NCI-H1436 (cell line): ENCODE data around the gene MT1B.
"Not testable (repeated sequence)": the region's sequence is repeated elsewhere in the genome, so short reads cannot be mapped to it uniquely, and the experiment has no call there.

Experiments used
- DNase-seq: peaks from one replicate; lab custom pipeline; 2025; lab: John Stamatoyannopoulos, UW

Gene MT1B

DNA sequence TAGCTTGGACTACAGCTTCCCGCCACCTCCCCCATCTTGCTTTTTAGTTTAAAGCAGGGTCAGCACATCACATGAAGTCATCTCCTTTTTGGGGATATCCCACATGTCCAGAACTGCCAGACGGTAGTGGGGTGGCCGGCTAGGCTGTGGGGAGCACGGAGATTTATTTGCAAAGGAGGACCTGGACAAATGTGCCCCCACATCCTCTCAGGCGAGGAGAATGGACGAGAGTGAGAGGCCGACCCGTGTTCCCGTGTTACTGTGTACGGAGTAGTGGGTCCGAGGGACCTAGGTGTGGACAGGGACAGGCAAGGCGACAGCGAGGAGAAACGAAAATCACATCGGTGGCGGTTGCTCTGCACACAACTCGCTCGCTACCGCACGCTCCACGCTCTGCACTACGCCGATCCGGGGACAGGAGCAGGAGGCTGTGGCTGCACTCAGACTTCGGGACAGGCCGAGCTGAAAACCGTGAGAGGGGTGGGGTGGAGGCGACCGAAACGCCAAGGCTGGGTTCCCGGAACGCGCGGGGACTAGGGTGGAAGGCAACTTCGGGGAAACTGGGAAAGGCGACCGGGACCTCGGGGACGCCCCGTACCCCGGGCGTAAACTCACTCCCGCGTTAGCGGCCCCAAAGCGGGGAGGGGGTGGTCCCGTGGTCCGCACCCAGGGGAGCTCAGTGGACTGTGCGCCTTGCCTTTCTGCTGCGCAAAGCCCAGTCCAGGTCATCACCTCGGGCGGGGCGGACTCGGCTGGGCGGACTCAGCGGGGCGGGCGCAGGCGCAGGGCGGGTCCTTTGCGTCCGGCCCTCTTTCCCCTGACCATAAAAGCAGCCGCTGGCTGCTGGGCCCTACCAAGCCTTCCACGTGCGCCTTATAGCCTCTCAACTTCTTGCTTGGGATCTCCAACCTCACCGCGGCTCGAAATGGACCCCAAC is 13.6 kb upstream of the MT1B start, which contains the start of gene MT1A:
Gene MT1A, plus strand, starts transcription at position 853 of the 937 bp plus-strand sequence. Its CDS starts 73 bp downstream, at position 926.
- no peak for DNase-seq

DNA sequence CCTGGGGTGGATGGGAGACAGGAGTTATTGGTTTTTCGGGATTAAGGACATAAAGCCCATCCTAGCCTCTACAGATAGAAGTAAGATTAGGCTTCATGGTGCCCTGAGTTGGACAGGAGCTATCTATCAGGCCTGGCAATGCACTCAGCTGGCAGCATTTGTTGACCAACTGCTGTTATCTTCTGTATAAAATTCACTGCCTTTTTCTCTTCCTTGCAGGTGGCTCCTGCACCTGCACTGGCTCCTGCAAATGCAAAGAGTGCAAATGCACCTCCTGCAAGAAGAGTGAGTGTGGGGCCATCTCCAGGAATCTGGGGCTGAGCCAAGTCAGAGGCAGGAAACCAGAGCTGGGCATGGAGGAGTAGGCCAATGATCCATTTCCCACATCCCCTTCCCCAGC is 12.6 kb upstream of the MT1B start:
- no peak for DNase-seq

DNA sequence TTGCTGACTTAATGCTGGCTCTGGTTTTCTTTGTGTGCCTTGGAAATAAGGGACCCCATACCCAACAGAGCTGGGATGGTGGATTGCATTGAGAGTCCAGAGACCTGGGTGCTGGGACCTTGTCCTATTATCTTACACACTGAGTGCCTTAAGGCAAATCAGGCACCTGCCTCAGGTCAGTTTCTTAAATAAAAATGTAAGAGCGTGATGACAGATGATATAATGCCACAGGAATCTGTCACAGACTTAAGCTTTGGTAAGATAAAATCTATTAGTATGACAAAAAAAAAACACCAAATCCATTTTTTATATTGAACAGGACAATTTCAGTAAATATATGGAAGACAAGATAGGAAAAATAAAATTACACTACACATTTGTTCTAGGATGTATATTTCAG is 11.6 kb upstream of the MT1B start:
- DNase-seq, result no peak

GRCh38 chr16:56641166-56641565 is 10.5 kb upstream of the MT1B start:
- no peak for DNase-seq

DNA sequence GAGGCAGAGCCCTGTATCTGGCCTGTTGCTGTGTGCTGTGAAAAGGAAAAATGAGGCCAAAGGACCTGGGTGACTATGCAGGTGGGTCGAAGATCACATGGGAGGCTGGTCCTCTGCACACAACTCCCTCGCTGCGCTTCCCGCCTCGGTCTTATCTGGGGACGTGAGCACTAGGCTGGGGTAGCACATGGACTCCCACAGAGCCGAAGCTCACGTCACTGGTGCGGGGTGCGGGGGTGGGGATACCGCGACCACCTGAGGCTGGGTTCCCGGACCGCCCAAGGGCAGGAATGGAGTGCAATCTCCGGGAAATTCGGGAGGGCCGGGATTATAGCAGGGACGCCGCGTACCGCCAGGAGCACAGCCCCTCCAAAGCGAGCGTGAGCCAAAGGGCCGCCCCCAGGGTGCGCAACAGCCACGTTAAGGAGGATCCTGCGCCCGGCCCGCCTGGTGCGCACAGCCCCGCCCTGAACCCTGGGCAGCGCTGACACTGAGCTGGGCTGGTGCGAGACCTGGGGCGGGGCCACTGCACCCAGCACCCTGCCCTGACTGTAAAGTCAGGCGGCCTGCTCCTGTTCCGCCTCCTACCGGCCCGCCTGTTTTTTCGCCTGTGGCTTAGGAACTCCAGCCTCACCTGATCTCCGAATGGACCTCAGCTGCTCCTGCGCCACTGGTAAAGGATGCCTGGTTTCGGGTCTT is 8.5 kb upstream of the MT1B start:
- no peak for DNase-seq

DNA sequence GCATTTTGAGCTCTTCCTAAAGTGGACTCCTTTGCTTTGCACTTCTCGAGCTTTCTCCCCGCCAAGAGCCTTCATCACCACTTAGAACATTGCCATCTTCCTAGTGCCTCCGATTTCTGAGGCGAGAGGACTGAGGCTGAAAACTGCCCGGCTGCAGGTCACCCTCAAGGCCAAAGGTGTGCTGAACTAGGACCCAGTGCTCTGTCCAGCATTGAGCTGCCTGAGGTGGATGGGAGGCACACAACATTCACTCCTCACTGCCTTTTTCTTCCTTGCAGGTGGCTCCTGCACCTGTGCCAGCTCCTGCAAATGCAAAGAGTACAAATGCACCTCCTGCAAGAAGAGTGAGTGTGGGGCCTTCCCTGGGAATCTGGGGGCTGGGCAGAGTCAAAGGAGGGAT is 7.9 kb upstream of the MT1B start:
- DNase-seq, result no peak

DNA sequence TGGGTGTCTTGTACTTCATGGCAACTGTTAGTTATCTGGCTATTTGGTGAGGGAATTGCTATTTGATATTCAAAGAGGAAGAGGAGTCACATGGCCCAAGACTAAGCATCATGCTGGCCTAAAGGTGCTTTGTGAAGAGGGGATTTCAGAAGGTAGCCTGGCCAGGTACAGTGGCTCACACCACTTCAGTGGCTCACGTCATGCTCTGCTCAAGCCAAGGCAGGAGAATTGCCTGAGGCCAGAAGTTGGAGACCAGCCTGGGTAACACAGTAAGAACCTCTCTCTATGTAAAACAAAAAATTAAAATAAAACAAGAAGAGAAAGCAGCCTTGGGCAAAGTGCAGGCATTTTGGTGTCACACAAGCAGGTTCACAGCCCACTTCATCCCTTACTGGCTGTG is 6.4 kb upstream of the MT1B start:
- no peak for DNase-seq

DNA sequence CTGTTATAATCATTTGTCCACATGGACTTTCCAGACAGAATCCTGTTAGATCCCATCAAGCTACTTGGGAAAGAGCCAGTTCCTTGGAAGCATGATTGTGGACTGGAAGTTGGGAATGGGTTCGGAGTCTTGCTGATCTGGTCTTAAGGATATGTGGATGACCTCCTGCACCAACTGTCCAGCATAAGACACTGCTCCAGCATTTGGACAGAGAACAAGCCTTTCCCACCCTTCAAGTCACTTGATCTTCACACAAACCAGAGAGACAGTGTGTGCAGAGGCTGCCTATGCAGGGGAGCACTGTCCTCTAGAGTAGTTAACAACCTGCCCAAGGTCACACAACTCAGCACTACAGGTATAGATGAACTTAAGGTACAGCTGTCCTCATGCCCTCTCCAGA is 5.8 kb upstream of the MT1B start:
- DNase-seq, result no peak

DNA sequence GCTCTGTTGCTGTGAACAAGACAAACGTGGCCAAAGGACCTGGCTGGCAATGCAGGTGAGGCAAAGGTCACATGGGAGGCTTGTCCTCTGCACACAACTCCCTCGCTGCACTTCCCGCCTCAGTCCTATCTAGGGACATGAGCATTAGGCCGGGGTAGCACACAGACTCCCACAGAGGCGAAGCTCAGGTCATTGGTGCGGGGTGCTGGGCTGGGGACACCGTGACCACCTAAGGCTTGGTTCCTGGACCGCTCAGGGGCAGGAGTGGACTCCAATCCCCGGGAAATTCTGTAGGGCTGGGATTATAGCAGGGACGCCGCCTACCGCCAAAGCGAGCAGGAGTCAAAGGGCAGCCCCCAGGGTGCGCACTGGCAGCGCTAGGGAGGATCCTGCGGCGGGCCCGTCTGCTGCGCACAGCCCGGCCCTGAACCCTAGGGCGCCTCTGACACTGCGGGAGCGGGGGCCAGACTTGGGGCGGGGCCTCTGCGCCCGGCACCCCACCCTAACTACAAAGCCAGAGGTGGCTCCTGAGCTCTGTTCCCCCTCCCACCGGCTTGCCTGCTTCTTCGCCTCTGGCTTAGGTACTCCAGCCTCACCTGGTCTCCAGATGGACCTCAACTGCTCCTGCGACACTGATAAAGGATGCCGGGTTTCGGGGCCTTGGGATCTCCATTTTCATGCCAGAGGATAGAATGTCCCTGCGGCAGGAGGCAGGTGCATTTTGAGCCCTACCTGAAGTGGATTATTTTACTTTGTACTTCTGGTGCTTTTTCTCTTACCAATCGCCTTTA is 3.9 kb upstream of the MT1B start:
- no peak for DNase-seq

GRCh38 chr16:56649271-56649670 is 2.4 kb upstream of the MT1B start:
- no peak for DNase-seq

GRCh38 chr16:56649820-56650219 is 1.9 kb upstream of the MT1B start:
- DNase-seq, result no peak

- no peak for DNase-seq
These were observed 914 bp downstream of the MT1B start for GRCh38 chr16:56652600-56652999.

- no peak for DNase-seq
These were observed 1.5 kb downstream of the MT1B start for GRCh38 chr16:56653218-56653617.

DNA sequence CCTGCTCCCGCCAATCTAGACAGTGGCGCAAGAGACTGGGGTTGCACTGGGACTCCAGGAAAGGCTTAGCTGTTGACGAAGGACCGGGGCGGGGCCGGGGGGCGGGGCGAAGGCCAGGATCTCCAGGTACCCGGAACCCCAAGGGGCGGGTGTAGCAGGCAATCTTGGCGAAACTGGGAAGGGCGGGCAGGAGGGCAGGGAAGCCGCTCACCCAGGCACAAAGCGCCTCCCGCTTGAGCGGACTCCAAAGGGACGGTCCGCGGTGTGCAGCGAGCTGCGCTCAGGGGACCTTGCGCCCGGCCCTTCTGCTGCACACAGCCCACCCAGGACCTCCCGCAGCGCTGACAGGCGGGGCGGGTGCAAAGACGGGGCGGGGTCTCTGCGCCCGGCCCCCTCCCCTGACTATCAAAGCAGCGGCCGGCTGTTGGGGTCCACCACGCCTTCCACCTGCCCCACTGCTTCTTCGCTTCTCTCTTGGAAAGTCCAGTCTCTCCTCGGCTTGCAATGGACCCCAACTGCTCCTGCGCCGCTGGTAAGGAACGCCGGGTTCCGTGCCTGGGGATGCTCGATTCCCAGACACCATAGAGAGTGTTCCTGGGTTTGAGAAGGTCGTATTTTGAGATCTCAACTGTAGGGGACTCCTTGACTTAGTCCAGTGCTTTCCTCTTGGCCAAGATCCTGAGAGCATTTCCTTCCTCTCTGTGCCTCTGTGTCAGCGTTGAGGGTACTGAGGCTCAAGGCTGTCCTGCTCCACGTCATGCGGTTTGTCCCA is 6.1 kb downstream of the MT1B start, which contains the start of gene MT1F:
Gene MT1F, plus strand, starts transcription at position 405 of the 772 bp plus-strand sequence. Its CDS starts 100 bp downstream, at position 505.
- peak; percentile 54 for DNase-seq

GRCh38 chr16:56658327-56658875 is 6.7 kb downstream of the MT1B start:
- DNase-seq, result no peak

GRCh38 chr16:56662357-56663354 is 11.0 kb downstream of the MT1B start:
- peak; percentile 14 for DNase-seq

- DNase-seq, result no peak
These were observed 12.8 kb downstream of the MT1B start for GRCh38 chr16:56664506-56664905.

GRCh38 chr16:56665286-56666261 is 13.9 kb downstream of the MT1B start:
- not testable (repeated sequence) for DNase-seq
